HG02943 (cell line): ENCODE data around the gene CCDC43.
A peak's percentile ranks its signal among the peaks of the same experiment; 100 is the strongest.
"Not testable (repeated sequence)": the region's sequence is repeated elsewhere in the genome, so short reads cannot be mapped to it uniquely, and the experiment has no call there.

Experiments
- ATAC-seq: cut with Tn5 transposase; IDR thresholded peaks from one replicate; pipeline ENCODE4 v1.9.1; 2021; ENCODE audit warnings: mild to moderate bottlenecking, low read depth, moderate library complexity; ENCODE audit not compliant: unreplicated experiment

CCDC43 gene, protein sequence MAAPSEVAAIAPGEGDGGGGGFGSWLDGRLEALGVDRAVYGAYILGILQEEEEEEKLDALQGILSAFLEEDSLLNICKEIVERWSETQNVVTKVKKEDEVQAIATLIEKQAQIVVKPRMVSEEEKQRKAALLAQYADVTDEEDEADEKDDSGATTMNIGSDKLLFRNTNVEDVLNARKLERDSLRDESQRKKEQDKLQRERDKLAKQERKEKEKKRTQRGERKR

DNA sequence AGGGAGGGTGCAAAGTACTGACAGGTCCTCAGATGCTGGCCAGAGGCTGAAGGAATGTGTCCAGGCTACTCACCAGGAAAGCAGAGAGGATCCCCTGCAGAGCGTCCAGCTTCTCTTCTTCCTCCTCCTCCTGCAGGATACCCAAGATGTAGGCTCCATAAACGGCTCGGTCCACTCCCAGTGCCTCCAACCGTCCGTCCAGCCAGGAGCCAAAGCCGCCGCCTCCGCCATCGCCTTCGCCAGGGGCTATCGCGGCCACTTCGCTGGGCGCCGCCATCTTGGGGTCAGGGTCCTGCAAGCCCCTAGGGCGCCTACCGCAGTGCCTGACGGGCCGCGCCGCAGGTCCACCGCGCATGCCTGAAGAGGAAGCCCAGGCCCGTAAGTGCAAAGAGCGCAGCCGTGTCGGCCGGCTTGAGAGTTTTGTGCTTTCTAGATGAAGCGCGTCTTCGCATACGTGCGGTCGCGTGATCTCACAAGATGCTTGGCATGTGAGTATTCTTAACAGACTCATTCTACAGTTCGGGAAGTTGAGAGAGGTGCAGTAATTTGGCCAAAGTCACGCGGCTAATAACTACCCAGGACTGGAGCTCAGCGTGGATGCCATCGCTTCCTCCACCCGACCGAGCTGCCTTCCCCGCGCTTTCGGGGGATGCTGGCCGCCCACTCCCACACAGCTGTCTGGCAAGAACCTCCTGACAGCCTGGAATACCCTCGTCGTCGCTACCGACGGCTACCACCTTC lies at the start of gene CCDC43:
CCDC43 (minus strand) TSS at position 300 of the 741 bp plus-strand sequence; CDS start at position 277, 23 bp downstream.
- ATAC-seq, result peak; percentile 89

DNA sequence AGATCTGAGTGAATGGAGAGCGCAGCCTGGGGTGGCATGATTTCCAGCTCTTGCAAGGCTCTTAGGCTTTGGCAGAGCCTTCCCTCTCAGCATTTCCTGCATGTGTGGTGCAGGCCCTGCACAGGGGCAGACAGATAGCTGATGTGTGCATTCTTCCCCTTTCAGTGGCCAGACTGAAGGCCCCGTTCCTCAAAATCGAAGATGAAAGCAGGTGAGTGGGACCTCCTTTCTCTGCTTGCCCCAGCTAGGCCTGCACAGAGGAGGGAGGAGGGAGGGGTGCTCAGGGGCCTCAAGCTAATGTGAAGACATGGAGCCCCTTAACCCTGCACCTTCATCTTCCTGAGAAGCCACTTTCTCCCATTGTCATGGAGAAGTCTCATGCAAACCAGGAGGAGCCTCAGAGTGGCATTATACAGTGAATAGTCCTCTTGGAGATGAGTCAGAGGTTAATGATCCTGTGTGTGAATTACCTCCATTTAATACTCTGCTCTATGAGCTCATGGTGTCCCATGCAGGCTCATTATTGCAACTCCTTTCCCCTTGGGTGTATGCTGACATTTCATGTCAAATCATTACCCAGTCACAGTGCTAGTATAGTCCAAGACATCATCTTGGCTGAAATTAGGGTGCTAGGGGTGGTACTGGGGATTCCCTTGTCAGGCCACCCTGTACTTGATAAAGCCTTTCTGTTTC lies 48.8 kb upstream of the CCDC43 start:
- ATAC-seq, result no peak

DNA sequence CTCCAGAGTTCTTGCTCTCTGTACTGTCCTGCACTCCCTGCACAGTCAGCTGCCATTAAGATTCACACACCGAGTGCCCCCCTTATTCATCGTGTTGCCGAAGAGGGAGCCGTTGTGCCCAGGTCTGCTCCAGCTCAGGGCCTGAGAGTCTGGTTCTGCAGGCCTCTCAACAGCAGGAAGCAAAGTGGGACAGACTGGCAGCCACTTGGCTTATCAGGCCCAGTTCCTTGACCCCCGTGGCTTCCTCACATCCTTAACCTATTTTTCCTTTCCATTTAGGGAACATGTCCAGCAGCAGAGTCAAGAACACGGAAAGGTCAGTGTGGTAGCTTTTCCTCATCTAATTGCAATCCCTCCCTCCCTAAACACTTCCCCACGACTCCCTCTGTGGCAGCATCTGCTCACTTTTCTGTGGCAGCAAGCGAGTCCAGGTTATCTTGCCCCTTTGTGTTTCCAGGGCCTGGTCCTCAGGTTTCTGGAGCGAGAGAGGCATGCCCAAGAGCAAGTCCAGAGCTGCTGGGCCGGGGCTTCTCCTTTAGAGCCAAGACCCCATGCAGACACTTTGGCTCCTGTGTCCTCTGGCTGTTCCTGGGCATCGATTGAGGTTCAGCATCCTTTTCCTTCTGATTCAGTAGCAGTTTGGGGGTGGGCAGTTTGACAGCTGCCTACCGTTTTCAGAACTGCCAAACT lies 47.1 kb upstream of the CCDC43 start:
- ATAC-seq, result no peak

DNA sequence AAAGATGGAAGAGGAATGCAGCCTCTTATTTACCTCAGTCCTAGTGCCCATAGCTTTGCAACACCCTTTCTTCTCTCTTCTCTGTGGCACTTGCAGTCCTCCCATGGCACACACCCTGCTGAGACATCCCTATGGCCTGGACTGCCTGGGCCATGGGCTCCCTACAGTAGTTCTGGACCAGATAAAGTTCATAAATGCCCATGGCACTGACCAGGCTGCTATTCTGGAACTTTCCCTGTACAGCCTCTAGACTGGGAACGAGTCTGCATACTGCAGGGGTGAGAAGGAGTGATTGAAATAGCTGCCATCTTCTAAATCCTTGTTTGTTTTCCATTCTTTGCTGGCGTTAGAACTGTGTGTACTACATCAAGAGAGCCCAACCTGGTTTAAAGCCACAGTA lies 44.7 kb upstream of the CCDC43 start:
- no peak for ATAC-seq

DNA sequence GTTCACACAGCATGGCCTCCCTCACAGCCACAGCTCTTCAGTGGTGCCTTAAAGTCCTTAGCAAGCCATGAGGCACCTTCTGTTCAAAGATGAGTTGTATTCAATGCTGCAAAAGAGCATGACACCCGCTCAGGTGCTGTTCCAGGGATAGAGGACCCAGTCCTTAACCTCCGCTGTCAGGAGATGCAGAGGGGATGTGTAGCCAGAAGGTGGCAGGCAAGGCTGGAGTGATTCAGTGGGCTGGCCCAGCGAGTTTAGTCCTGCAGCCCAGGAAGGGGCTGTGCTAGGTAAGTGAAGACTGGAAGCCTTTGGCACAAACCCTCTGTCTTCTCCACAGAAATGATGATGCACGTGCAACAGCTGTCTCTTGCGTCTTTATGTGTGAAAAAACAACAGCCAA lies 44.2 kb upstream of the CCDC43 start:
- ATAC-seq, result no peak

DNA sequence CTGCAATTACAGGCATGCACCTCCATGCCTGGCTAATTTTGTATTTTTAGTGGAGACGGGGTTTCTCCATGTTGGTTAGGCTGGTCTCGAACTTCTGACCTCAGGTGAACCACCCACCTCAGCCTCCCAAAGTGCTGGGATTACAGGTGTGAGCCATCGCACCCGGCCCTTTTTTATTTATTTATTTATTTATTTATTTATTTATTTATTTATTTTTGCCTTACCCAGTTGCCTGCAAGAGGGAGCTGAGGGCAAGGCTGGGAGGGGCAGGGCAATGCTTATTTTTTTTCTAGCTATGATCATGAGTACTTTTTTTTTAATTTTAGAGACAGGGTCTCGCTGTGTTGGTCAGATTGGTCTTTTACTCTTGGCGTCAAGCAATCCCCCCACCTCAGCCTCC lies 36.5 kb upstream of the CCDC43 start:
- not testable (repeated sequence) for ATAC-seq

DNA sequence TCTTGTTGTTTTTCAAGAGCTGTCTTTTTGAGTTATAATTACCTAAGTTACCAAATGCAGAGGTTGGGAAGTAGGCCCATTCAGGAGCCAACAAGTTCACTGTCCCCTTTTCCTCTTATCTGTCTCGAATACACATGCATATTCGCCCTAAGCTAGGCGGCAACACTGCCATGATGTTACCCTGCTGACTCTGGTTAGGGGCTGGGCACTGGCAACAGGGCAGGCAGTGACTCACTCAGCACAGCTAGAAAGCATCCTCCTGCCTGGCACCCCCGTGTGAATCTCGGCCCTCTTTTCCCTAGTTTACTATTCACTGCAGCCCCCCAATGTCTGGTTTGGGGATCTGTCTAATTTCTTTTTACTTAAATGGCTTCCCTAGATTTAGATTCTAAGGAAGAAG lies 32.7 kb upstream of the CCDC43 start:
- ATAC-seq, result no peak

DNA sequence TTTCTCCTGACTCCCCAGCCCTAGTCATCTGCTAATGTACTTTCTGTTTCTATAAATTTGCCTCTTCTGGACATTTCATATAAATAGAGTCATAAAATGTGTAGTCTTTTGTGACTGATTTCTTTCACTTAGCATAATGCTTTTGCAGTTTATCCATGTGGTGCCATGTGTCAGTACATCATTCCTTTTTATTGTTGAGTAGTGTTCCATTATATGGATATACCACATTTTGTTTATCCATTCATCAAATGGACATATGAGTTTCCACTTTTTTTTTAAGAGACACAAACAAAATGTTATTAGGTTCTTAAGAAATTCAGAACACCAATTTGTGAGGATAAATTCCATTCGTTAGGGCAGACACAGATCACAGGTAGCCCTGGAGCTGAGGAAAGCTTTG lies 29.9 kb upstream of the CCDC43 start:
- no peak for ATAC-seq

DNA sequence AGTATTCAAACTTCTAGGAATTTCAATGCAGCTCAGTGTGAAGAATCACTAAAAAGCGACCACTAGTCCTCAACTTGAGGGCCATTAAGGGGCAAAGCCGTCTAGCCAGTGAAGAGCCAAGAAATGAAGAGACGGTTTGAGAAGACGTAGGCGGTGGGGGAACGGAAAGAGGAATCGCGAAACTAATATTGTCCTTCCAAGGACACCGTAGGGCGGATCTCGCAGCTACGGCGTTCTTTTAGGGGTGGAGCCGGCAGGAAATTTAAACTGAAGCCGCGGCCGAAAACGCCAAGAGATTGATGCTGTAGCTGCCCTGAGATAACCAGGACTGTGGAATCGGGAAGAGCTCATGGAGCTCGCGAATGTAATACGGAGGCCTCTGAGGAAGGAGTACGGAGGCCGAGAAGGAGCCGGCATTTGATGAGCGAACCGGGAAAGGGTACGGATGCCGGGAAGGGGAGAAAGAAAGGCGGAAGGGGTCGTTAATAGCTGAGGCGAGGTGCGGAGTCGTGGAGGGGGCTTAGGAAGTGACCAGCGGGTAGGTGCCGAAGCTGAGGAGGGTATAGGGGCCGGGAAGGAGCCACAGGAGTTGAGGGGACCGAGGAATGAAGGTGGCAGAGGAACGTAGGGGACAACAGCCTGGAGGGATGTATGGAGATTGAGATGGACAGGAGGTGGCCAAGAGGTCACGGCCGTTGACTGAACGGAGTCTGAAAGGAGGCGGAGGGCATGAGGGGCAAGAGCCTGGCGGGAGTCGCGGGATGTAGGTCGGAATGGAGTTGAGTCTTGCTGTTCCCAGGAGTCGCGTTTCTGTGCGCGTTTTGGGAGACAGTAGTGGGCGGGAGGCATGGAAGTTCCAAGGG lies 19.1 kb upstream of the CCDC43 start, which contains the start of gene DBF4B:
DBF4B (plus strand) TSS at position 265 of the 863 bp plus-strand sequence; CDS start at position 421, 156 bp downstream.
- no peak for ATAC-seq

DNA sequence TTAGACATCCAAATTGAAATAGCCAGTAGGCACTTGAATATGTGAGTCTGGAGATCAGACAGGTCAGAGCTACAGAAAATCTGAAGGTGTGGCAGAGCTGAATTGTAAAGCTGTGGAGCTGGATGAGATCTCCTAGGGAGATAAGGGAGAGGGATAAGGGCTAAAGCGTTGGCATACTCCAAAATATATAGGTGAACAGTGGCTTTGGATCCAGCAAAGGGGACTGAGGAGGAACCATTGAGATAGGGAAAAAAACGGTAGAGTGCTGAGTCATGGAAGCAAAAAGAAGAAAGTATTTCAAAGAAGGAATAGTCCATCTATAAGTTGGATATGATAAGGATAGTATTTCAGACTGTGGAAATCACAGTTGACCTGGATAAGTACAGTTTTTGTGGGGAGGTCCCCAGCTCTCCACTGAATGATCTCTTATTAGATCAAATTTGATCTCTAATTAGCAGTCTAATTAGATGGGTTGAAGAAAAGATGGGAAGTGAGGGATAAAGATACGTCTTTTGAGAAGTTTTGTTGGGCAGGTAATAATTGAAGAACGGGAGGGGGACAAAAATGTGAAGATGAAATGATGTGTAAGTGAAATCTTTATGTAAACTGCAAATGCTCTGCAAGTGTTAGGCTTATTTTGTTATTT lies 18.3 kb upstream of the CCDC43 start:
- ATAC-seq, result no peak

DNA sequence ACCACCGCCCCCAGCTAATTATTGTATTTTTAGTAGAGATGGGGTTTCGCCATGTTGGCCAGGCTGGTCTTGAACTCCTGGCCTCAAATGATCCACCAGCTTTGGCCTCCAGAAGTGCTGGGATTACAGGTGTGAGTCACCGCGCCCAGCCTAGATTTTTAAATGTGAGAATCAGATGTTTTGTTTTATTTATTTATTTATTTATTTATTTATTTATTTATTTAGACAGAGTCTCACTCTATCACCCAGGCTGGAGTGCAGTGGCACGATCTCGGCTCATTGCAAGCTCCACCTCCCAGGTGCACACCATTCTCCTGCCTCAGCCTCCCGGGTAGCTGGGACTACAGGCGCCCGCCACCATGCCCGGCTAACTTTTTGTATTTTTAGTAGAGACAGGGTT lies 10.7 kb upstream of the CCDC43 start:
- not testable (repeated sequence) for ATAC-seq

DNA sequence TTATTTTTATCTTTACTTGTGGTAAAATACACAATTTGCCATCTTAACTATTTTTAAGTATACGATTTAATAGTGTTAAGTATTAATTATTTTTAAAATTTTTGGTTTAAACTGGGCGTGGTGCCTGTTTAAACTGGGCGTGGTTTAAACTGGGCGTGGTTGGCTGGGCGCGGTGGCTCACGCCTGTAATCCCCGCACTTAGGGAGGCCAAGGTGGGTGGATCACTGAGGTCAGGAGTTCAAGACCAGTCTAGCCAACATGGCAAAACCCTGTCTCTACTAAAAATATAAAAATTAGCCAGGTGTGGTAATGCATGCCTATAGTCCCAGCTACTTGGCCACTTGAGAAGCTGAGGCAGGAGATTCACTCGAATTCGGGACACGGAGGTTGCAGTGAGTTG lies 4.0 kb upstream of the CCDC43 start:
- ATAC-seq, result no peak

DNA sequence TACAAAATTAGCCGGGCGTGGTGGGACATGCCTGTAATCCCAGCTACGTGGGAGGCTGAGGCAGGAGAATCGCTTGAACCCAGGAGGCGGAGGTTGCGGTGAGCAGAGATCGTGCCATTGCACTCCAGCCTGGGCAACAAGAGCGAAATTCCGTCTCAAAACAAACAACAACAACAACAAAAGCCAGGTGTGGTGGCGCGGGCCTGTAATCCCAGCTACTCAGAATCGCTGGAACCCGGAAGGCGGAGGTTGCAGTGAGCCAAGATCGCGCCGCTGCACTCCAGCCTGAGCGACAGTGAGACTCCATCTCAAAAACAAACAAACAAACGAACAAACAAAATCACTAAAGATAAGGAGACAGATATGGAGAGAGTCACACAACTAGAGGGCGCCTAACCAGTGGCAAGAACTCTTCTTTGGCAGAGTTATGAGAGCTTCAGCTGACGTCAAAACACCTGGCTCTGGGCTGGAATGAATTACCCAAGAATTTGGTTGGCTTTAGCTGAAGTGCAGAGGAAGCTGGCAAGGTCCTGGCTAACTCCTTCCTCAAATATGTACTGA lies 1.2 kb upstream of the CCDC43 start:
- ATAC-seq, result not testable (repeated sequence)

DNA sequence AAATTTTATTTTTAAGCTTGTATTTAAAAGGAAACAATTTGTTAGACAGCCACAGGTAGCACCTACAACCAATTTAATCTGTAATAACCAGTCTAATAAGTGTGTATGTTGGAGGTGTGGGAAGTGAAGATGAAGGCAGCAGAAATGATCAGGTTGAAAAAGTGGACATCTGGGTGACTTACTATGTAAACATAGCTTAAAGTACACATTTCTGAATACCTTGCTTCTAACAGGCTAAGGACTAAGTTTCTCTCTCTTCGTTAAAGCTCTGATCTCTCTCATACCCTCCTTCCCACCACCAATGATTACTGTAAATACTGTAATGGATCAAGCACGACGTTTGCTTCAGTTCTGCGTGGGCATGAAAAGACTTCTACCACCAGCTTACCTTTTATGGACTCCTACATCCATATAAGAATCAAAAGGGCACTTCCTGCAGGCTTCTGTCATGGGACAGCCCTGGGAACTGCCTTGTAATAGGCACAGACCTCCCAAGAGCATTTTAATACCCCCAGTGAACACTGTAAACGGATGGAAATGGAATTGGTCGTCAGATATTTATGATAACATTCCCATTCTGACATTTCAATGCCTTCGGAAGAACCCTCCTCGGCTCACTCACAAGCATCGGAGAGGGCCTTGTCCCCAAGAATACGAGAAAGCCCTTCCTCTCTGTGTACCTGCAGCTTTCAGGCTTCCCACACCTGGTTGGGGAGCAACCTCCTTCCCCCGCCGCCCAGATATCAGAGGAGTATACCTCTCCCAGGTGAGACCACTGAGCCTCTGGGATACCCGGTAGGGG lies 700 bp downstream of the CCDC43 start:
- ATAC-seq, result no peak

DNA sequence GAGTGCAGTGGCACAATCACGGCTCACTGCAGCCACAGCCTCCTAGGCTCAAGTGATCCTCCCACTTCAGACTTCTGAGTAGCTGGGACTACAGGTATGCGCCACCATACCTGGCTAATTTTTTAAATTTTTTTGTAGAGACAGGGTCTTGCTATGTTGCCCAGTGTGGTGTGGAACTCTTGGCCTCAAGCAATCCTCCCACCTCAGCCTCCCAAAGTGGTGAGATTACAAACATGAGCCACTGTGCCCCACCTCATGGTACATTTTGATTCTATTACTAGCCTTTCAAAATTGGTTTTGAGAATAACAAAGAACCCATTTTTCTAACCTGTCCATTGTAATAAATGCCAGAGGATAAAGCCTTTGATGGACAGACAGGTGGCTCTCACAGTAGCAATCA lies 1.4 kb downstream of the CCDC43 start:
- no peak for ATAC-seq

DNA sequence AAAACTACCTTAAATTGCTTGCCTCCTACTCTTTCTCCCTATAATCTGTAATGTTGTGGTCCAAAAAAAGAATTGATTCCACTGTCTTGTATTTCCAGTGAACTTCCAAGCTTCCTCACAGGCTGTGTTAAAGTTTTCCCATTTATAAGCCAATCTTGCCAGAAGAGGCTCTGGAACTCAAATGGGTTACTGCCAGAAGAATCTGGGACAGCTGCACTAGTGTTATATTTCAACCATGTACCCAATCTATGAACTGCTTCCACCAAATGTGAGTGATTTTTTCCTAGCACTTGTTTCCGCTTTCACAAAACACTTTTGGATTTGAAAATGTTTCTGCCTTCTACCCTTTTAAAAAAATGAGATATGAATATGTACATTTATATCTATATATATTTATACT lies 1.8 kb downstream of the CCDC43 start:
- no peak for ATAC-seq

DNA sequence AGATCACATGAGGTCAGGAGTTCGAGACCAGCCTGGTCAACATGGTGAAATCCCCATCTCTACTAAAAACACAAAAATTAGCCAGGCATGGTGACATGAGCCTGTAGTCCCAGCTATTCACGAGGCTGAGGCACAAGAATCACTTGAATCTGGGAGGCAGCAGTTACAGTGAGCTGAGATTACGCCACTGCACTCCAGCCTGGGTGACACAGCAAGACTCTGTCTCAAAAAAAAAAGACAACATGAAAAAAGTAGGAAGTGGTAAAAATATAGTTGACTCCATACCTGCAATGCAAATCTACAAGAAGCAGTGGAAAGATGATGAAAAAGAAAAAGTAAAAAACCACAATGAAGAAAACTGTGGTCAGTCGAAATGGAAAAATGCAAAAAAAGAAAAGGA lies 6.3 kb downstream of the CCDC43 start:
- ATAC-seq, result not testable (repeated sequence)

DNA sequence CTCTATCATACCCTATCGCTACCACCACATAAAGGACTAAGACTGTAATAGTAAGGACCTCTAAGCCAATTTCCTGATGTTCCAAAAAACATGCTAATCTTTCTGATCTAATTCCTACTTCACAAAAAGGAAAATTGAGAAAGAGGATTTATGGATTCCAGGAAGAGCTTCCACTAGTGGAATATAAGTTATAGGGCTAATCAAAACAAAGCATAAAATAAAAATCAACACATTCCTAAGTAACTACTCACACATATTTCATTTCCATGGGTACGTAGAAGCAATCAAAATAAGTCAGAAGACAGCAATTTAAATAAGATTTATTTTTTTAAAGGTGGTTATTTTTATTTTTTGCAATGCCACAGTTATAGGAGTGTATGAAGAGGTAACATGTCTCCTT lies 12.4 kb downstream of the CCDC43 start:
- no peak for ATAC-seq
